IMR-90 (cell line): ENCODE measurements around the gene CABP7. TPM values are rescaled to one million over a fixed set of nuclear protein-coding genes. Genes with fewer than 3 reads are reported as not detected.

ENCODE experiments used
- ATAC-seq: fragments of 200-7000 bp; cut with Tn5 transposase; 2 replicates; pipeline ENCODE4 v1.9.1; 2020; ENCODE audit warnings: low read depth, mild to moderate bottlenecking, moderate library complexity
- BruUV-seq: library from RNA; stranded (reverse); fragments of 400-500 nt; replicated peaks from 2 replicates; lab custom pipeline; 2021; lab: Mats Ljungman, UMichigan
- CTCF ChIA-PET: fragments of 300-600 bp; formaldehyde crosslinking; extraction: SDS; loops from one replicate; lab custom pipeline; 2021; ENCODE audit warnings: antibody characterized with exemption; lab: Yijun Ruan, JAX
- POLR2A ChIA-PET: fragments of 300-600 bp; sonication (Branson Sonifier 250); formaldehyde crosslinking; loops from one replicate; lab custom pipeline; 2022; ENCODE audit warnings: antibody characterized with exemption; ENCODE audit not compliant: unreplicated experiment; lab: Charles Lee
- DNase-seq: peaks from one replicate; pipeline ENCODE4 v3.0.0; 2013
- H2AFZ ChIP-seq: replicated peaks from 2 replicates; pipeline ENCODE3; 2013; ENCODE audit warnings: low read length, mild to moderate bottlenecking; ENCODE audit not compliant: poor library complexity
- H2AK5ac ChIP-seq: 2 replicates; pipeline ENCODE4 v1.6.1; 2013; ENCODE audit warnings: low read depth, low read length, inconsistent platforms
- H2AK9ac ChIP-seq: replicated peaks from 2 replicates; pipeline ENCODE3; 2013; ENCODE audit warnings: mild to moderate bottlenecking, low read depth, low read length, moderate library complexity; ENCODE audit not compliant: poor library complexity
- H2BK120ac ChIP-seq: 2 replicates; pipeline ENCODE4 v1.6.1; 2013; ENCODE audit warnings: low read depth, low read length, inconsistent platforms
- H2BK15ac ChIP-seq: 3 replicates; pipeline ENCODE4 v1.6.1; 2013; ENCODE audit warnings: low read depth, low read length, inconsistent platforms
- H2BK20ac ChIP-seq: 2 replicates; pipeline ENCODE4 v1.6.1; 2013; ENCODE audit warnings: low read depth, mild to moderate bottlenecking, inconsistent platforms, low read length, moderate library complexity
- H2BK5ac ChIP-seq: 2 replicates; pipeline ENCODE4 v1.6.1; 2013; ENCODE audit warnings: mild to moderate bottlenecking, low read depth, low read length, inconsistent platforms; ENCODE audit not compliant: poor library complexity, severe bottlenecking
- H3K14ac ChIP-seq: replicated peaks from 2 replicates; pipeline ENCODE4 v1.6.1; 2013; ENCODE audit warnings: low read depth, low read length, inconsistent platforms
- H3K18ac ChIP-seq: 2 replicates; pipeline ENCODE4 v1.6.1; 2013; ENCODE audit warnings: low read depth, low read length, control low read depth
- H3K23ac ChIP-seq: 2 replicates; pipeline ENCODE4 v1.6.1; 2013; ENCODE audit warnings: low read depth, low read length, inconsistent platforms
- H3K27ac ChIP-seq: 2 replicates; pipeline ENCODE4 v1.5.1; 2013; ENCODE audit warnings: mild to moderate bottlenecking, control low read depth, low read length; ENCODE audit not compliant: insufficient read depth
- H3K27me3 ChIP-seq: 2 replicates; pipeline ENCODE4 v1.6.1; 2013; ENCODE audit warnings: low read length; ENCODE audit not compliant: control insufficient read depth, insufficient read depth
- H3K36me3 ChIP-seq: 2 replicates; pipeline ENCODE4 v1.6.1; 2013; ENCODE audit warnings: low read length, mixed read lengths; ENCODE audit not compliant: control insufficient read depth, insufficient read depth
- H3K4ac ChIP-seq: 2 replicates; pipeline ENCODE4 v1.6.1; 2013; ENCODE audit warnings: low read depth, low read length, inconsistent platforms
- H3K4me1 ChIP-seq: 2 replicates; pipeline ENCODE4 v1.6.1; 2013; ENCODE audit warnings: low read length, mixed read lengths; ENCODE audit not compliant: control insufficient read depth, insufficient read depth
- H3K4me2 ChIP-seq: 2 replicates; pipeline ENCODE4 v1.6.1; 2013; ENCODE audit warnings: low read depth, mild to moderate bottlenecking, control low read depth, low read length, moderate library complexity
- H3K4me3 ChIP-seq: 2 replicates; pipeline ENCODE4 v1.5.1; 2013; ENCODE audit warnings: low read depth, mild to moderate bottlenecking, control low read depth, low read length, moderate library complexity; ENCODE audit not compliant: insufficient read depth
- H3K56ac ChIP-seq: 2 replicates; pipeline ENCODE4 v1.6.1; 2013; ENCODE audit warnings: low read length, inconsistent platforms; ENCODE audit not compliant: insufficient read depth; ENCODE audit errors: extremely low read depth
- H3K79me1 ChIP-seq, 2 experiments: 2 replicates each; pipeline ENCODE4 v1.6.1; 2013; ENCODE audit warnings: low read length in 2 of 2, inconsistent platforms in 1 of 2, low read depth in 1 of 2
- H3K9ac ChIP-seq: 2 replicates; pipeline ENCODE4 v1.6.1; 2013; ENCODE audit warnings: low read depth, low read length, control low read depth
- H3K9me1 ChIP-seq: 2 replicates; pipeline ENCODE4 v1.6.1; 2013; ENCODE audit warnings: low read length, inconsistent platforms; ENCODE audit not compliant: insufficient read depth
- H3K9me3 ChIP-seq: 2 replicates; pipeline ENCODE4 v1.6.1; 2013; ENCODE audit warnings: low read length; ENCODE audit not compliant: control insufficient read depth, insufficient read depth
- H4K20me1 ChIP-seq: 2 replicates; pipeline ENCODE4 v1.6.1; 2013; ENCODE audit warnings: low read length, inconsistent platforms; ENCODE audit not compliant: insufficient read depth
- H4K5ac ChIP-seq: 2 replicates; pipeline ENCODE4 v1.6.1; 2013; ENCODE audit warnings: mild to moderate bottlenecking, low read depth, low read length, control low read depth
- H4K8ac ChIP-seq, 2 experiments: 2 replicates each; pipeline ENCODE4 v1.6.1; 2013; ENCODE audit warnings: low read depth in 2 of 2, low read length in 2 of 2, control low read depth in 1 of 2, inconsistent platforms in 1 of 2
- H4K91ac ChIP-seq: 2 replicates; pipeline ENCODE4 v1.6.1; 2013; ENCODE audit warnings: low read depth, low read length, inconsistent platforms; ENCODE audit not compliant: insufficient read depth
- CHD1 ChIP-seq: IDR thresholded peaks from 2 replicates; pipeline ENCODE4 v1.6.1; 2012; ENCODE audit warnings: low read depth, low read length, improper control_type of control experiment
- MAZ ChIP-seq: IDR thresholded peaks from 2 replicates; pipeline ENCODE4 v1.6.1; 2012; ENCODE audit warnings: low read depth, mild to moderate bottlenecking, low read length, improper control_type of control experiment, moderate library complexity, borderline replicate concordance
- WGBS, 2 experiments: methylation state at CpG; one replicate each; pipeline versions ENCODE4 v1.1.5 to v1.1.7; 2013; ENCODE audit warnings: missing lambda C conversion rate in 2 of 2; ENCODE audit not compliant: insufficient read length in 1 of 2; ENCODE audit errors: extremely low coverage in 2 of 2; 5-methylcytosine and 5-hydroxymethylcytosine counted together
- dilution Hi-C: fragments of 300-500 bp; cut with HindIII; formaldehyde crosslinking; loops from one replicate; pipeline ENCODE4 v1.14.3; 2018; ENCODE audit warnings: low sequenced_read_pairs; ENCODE audit not compliant: unreplicated experiment
- in situ Hi-C: fragments of 300-500 bp; cut with MboI; formaldehyde crosslinking; loops from 3 replicates; pipeline ENCODE4 v1.14.3; 2019; ENCODE audit warnings: low sequenced_read_pairs, inconsistent platforms, mixed read lengths
- intact Hi-C: fragments of 100-400 bp; cut with micrococcal nuclease; formaldehyde crosslinking; loops from 2 replicates; pipeline ENCODE4 v1.10.0; 2022
- polyA plus RNA-seq, 3 experiments: library from polyadenylated mRNA; depleted of rRNA; stranded (reverse); fragments of >200 nt; gene quantifications; 2 replicates each; pipeline ENCODE4 v1.2.3, GENCODE V29; 2012; ENCODE audit warnings: low replicate concordance in 1 of 3
- total RNA-seq: library from RNA; depleted of rRNA; stranded (reverse); fragments of >200 nt; gene quantifications from 2 replicates; pipeline ENCODE4 v1.2.3, GENCODE V29; 2012

Gene CABP7
- total and polyA plus RNA-seq, 2 of the 4 experiments (the other 2 are of a cell fraction), result under 0.01 to 0.03 TPM

DNA sequence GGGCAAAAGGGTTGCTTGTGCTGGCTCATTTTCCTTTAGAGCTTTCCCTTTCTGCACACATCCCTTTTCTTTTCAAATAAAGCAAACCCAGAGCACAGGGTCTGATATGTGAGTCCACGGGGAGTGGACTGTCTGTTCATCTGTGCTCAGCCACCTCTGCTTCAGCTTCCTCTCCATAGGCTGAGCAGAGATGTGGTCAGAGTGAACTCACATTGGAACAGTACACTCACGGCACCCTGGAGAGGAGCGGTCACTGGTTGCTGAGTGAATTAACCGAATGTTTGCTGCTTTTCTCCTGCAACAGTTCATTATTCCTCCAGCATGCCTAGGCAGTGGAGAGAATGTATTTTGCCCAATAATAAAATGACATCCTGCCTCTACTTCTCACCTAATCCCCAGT, 36.3 kb upstream of the CABP7 start:
- Histone ChIP-seq H2AK9ac (no peak overlapping the region), H4K91ac (no peak overlapping the region), H3K14ac (no peak overlapping the region), H3K9me3 (no peaks in the 10 kb centered on the region), H2BK5ac (no peak overlapping the region), H3K79me1 (peaks cover 7 to 20% of the 10 kb centered on the region in 2 experiments; a peak in 2 of 4 replicates), H4K8ac (no peak overlapping the region), H2BK120ac (no peak overlapping the region), H4K20me1 (no peaks in the 10 kb centered on the region), H3K9ac (no peak overlapping the region), H3K4me2 (no peak overlapping the region), H3K36me3 (peaks cover 52% of the 10 kb centered on the region), H3K4ac (no peak overlapping the region), H3K23ac (no peak overlapping the region), H2BK20ac (no peak overlapping the region), H3K4me3 (no peak overlapping the region), H3K18ac (no peak overlapping the region), H2AFZ (no peak overlapping the region), H4K5ac (no peak overlapping the region), H2AK5ac (no peak overlapping the region), H2BK15ac (no peak overlapping the region), H3K56ac (no peak overlapping the region), H3K4me1 (peaks cover 6% of the 10 kb centered on the region), H3K27me3 (no peaks in the 10 kb centered on the region), H3K9me1 (no peaks in the 10 kb centered on the region; the same call in 1 of the 2 replicates), H3K27ac (no peak overlapping the region)
- no TSS peak for BruUV-seq
- POLR2A ChIA-PET, result no interaction called here
- intact Hi-C loops, result no loop called here
- dilution Hi-C loops, result loop anchor here (25.0 kb wide), 1 partner anchor 354 kb away; no protein-coding TSS in a partner anchor
- no peak for DNase-seq
- CTCF ChIA-PET, result no interaction called here
- ATAC-seq, result no peak
- no CpG with 5 or more reads among the region's 4 CpGs for WGBS, 2 experiments
- in situ Hi-C loops, result no loop called here
- TF ChIP-seq MAZ, result no peak
- TF ChIP-seq CHD1, result no peak
